H9 (cell line): ENCODE results near the gene ASS1. TPM values are rescaled to one million over a fixed set of nuclear protein-coding genes. Genes with fewer than 3 reads are reported as not detected.

Source experiments
- DNase-seq: peaks from one replicate; pipeline ENCODE4 v3.0.0-alpha.2; 2017
- H2AFZ ChIP-seq: one replicate; pipeline ENCODE4 v1.6.1; 2013; ENCODE audit warnings: mild to moderate bottlenecking, low read length, control low read depth, moderate library complexity
- H2AK5ac ChIP-seq: 2 replicates; pipeline ENCODE4 v1.6.1; 2013; ENCODE audit warnings: low read length, control low read depth, mixed read lengths; ENCODE audit not compliant: insufficient read length
- H2BK120ac ChIP-seq: one replicate; pipeline ENCODE4 v1.6.1; 2013; ENCODE audit warnings: low read depth, mild to moderate bottlenecking, low read length, control low read depth, inconsistent platforms; ENCODE audit not compliant: poor library complexity, severe bottlenecking
- H2BK12ac ChIP-seq: 2 replicates; pipeline ENCODE4 v1.6.1; 2013; ENCODE audit warnings: low read length, control low read depth, mixed read lengths, low read depth; ENCODE audit not compliant: insufficient read length
- H2BK15ac ChIP-seq: 2 replicates; pipeline ENCODE4 v1.6.1; 2013; ENCODE audit warnings: low read depth, low read length, control low read depth
- H2BK20ac ChIP-seq: one replicate; pipeline ENCODE4 v1.6.1; 2013; ENCODE audit warnings: low read depth, mild to moderate bottlenecking, low read length, control low read depth, inconsistent platforms; ENCODE audit not compliant: poor library complexity, severe bottlenecking
- H2BK5ac ChIP-seq: 2 replicates; pipeline ENCODE4 v1.6.1; 2013; ENCODE audit warnings: low read length, control low read depth, mixed read lengths; ENCODE audit not compliant: insufficient read length
- H3K14ac ChIP-seq: 2 replicates; pipeline ENCODE4 v1.6.1; 2013; ENCODE audit warnings: low read length, control low read depth; ENCODE audit not compliant: insufficient read depth
- H3K18ac ChIP-seq: 2 replicates; pipeline ENCODE4 v1.6.1; 2013; ENCODE audit warnings: low read depth, mild to moderate bottlenecking, mixed read lengths, low read length, control low read depth; ENCODE audit not compliant: insufficient read length
- H3K23ac ChIP-seq: 2 replicates; pipeline ENCODE4 v1.6.1; 2013; ENCODE audit warnings: low read length, control low read depth, mixed read lengths, low read depth; ENCODE audit not compliant: insufficient read length
- H3K23me2 ChIP-seq: 2 replicates; pipeline ENCODE4 v1.6.1; 2013; ENCODE audit warnings: low read depth, mild to moderate bottlenecking, mixed read lengths, low read length, control low read depth; ENCODE audit not compliant: insufficient read length, poor library complexity, severe bottlenecking
- H3K27ac ChIP-seq: 2 replicates; pipeline ENCODE4 v1.5.1; 2013; ENCODE audit warnings: low read length, control low read depth, mixed read lengths, low read depth; ENCODE audit not compliant: insufficient read length
- H3K27me3 ChIP-seq: 2 replicates; pipeline ENCODE4 v1.6.1; 2013; ENCODE audit warnings: low read length, control low read depth, inconsistent platforms; ENCODE audit not compliant: insufficient read depth
- H3K4ac ChIP-seq: 2 replicates; pipeline ENCODE4 v1.6.1; 2013; ENCODE audit warnings: low read depth, mild to moderate bottlenecking, control low read depth, inconsistent platforms, low read length, moderate library complexity
- H3K4me1 ChIP-seq: 2 replicates; pipeline ENCODE4 v1.6.1; 2013; ENCODE audit warnings: low read length, control low read depth, inconsistent platforms; ENCODE audit not compliant: insufficient read depth
- H3K4me2 ChIP-seq: 2 replicates; pipeline ENCODE4 v1.6.1; 2013; ENCODE audit warnings: low read length, control low read depth, mixed read lengths; ENCODE audit not compliant: insufficient read length, insufficient read depth
- H3K56ac ChIP-seq: 2 replicates; pipeline ENCODE4 v1.6.1; 2013; ENCODE audit warnings: low read depth, mild to moderate bottlenecking, mixed read lengths, low read length, control low read depth; ENCODE audit not compliant: insufficient read length
- H3K79me1 ChIP-seq: 2 replicates; pipeline ENCODE4 v1.6.1; 2013; ENCODE audit warnings: low read depth, mild to moderate bottlenecking, moderate library complexity, low read length, control low read depth, inconsistent platforms; ENCODE audit not compliant: insufficient read depth, poor library complexity, severe bottlenecking
- H3K79me2 ChIP-seq: 2 replicates; pipeline ENCODE4 v1.6.1; 2013; ENCODE audit warnings: low read length, control low read depth, inconsistent platforms; ENCODE audit not compliant: insufficient read depth
- H3K9ac ChIP-seq: 2 replicates; pipeline ENCODE4 v1.6.1; 2013; ENCODE audit warnings: low read length, control low read depth, mixed read lengths; ENCODE audit not compliant: insufficient read length; ENCODE audit errors: extremely low read depth
- H3K9me3 ChIP-seq: one replicate; pipeline ENCODE4 v1.6.1; 2013; ENCODE audit warnings: low read depth, low read length, inconsistent platforms; ENCODE audit not compliant: control insufficient read depth
- H3T11ph ChIP-seq: one replicate; pipeline ENCODE4 v1.6.1; 2013; ENCODE audit warnings: mild to moderate bottlenecking, low read length, control low read depth, inconsistent platforms
- H4K20me1 ChIP-seq: one replicate; pipeline ENCODE4 v1.6.1; 2013; ENCODE audit not compliant: control insufficient read depth, insufficient read length, insufficient read depth
- H4K5ac ChIP-seq: 2 replicates; pipeline ENCODE4 v1.6.1; 2013; ENCODE audit warnings: low read depth, mild to moderate bottlenecking, mixed read lengths, low read length, control low read depth; ENCODE audit not compliant: insufficient read length
- H4K8ac ChIP-seq: replicated peaks from 2 replicates; pipeline ENCODE4 v1.6.1; 2013; ENCODE audit warnings: low read length, control low read depth, mixed read lengths, low read depth; ENCODE audit not compliant: insufficient read length
- H4K91ac ChIP-seq: 2 replicates; pipeline ENCODE4 v1.6.1; 2013; ENCODE audit warnings: low read depth, mild to moderate bottlenecking, moderate library complexity, mixed read lengths, low read length, control low read depth; ENCODE audit not compliant: insufficient read length
- H3K27ac Mint-ChIP-seq, 3 experiments: 2 replicates in 2 of 3; 3 replicates in 1 of 3; pipeline ENCODE4 v1.8.0; 2020 to 2021; ENCODE audit warnings: mixed read lengths in 3 of 3, mild to moderate bottlenecking in 1 of 3, moderate library complexity in 1 of 3
- H3K27me3 Mint-ChIP-seq: 2 replicates; pipeline ENCODE4 v1.8.0; 2021; ENCODE audit warnings: low read depth, mild to moderate bottlenecking, moderate library complexity, mixed read lengths
- H3K36me3 Mint-ChIP-seq, 3 experiments: 2 replicates in 2 of 3; 3 replicates in 1 of 3; pipeline ENCODE4 v1.8.0; 2020 to 2021; ENCODE audit warnings: low read depth in 3 of 3, mixed read lengths in 3 of 3; ENCODE audit not compliant: insufficient read depth in 1 of 3
- H3K4me1 Mint-ChIP-seq, 2 experiments: 2 replicates each; pipeline ENCODE4 v1.8.0; 2020; ENCODE audit warnings: mixed read lengths in 2 of 2
- H3K4me3 Mint-ChIP-seq, 2 experiments: 2 replicates in 1 of 2; 3 replicates in 1 of 2; pipeline ENCODE4 v1.8.0; 2020 to 2021; ENCODE audit warnings: mild to moderate bottlenecking in 2 of 2, mixed read lengths in 2 of 2, moderate library complexity in 1 of 2
- H3K9me3 Mint-ChIP-seq, 2 experiments: 2 replicates in 1 of 2; 3 replicates in 1 of 2; pipeline ENCODE4 v1.8.0; 2020; ENCODE audit warnings: mild to moderate bottlenecking in 2 of 2, mixed read lengths in 2 of 2, moderate library complexity in 1 of 2
- CTCF ChIP-seq: fragments of 200-600 bp; sonication (generic); conservative IDR thresholded peaks from 3 replicates; pipeline ENCODE4 v1.8.0; 2021; ENCODE audit warnings: antibody characterized with exemption, mild to moderate bottlenecking
- WGBS: extraction: QIAGEN DNeasy Blood & Tissue Kit; methylation state at CpG from one replicate; pipeline ENCODE4 v1.1.7; 2013; ENCODE audit warnings: missing lambda C conversion rate, low lambda C conversion rate, mixed read lengths; ENCODE audit not compliant: insufficient read length; ENCODE audit errors: extremely low coverage; 5-methylcytosine and 5-hydroxymethylcytosine counted together
- total RNA-seq: library from RNA; stranded (reverse); gene quantifications from 2 replicates; pipeline ENCODE4 v1.2.1, GENCODE V29; 2021

Gene ASS1
- total RNA-seq, 1 experiment from 2014 or later = 118 TPM

- Histone ChIP-seq H2AK5ac (no peak overlapping the region), H3K79me2 (no peaks in the 10 kb centered on the region), H4K20me1 (no peaks in the 10 kb centered on the region), H2AFZ (no peak overlapping the region), H4K5ac (no peak overlapping the region), H3K56ac (no peak overlapping the region), H3K4me2 (no peak overlapping the region), H3K14ac (no peak overlapping the region; the same call in 1 of the 2 replicates), H3K27ac (no peak overlapping the region), H3K79me1 (no peaks in the 10 kb centered on the region), H3K18ac (no peak overlapping the region), H2BK12ac (no peak overlapping the region), H4K8ac (no peak overlapping the region), H2BK20ac (no peak overlapping the region), H2BK5ac (no peak overlapping the region), H2BK120ac (no peak overlapping the region), H3K23me2 (peaks cover 2% of the 10 kb centered on the region), H3T11ph (no peak overlapping the region), H3K9me3 (no peaks in the 10 kb centered on the region), H4K91ac (no peak overlapping the region), H3K23ac (no peak overlapping the region), H3K9ac (no peak overlapping the region), H3K4me1 (no peaks in the 10 kb centered on the region), H3K4ac (no peak overlapping the region), H3K27me3 (no peaks in the 10 kb centered on the region; the same call in 1 of the 2 replicates), H2BK15ac (no peak overlapping the region)
- Mint-ChIP-seq H3K4me1 (peaks cover 3 to 14% of the 10 kb centered on the region in 2 experiments; a peak in 3 of 4 replicates), H3K4me3 (no peak overlapping the region), H3K27ac (no peak overlapping the region), H3K36me3 (peaks cover 0 to 15% (median 4%) of the 10 kb centered on the region in 3 experiments; a peak in 4 of 7 replicates), H3K9me3 (peaks cover 13 to 15% of the 10 kb centered on the region in 2 experiments), H3K27me3 (peaks cover 48% of the 10 kb centered on the region)
- TF ChIP-seq CTCF = no peak
- no CpG with 5 or more reads among the region's 6 CpGs for WGBS
- no peak for DNase-seq
Measured at GRCh38 chr9:130438382-130438981, 6.3 kb upstream of the ASS1 start.
